Breast epithelium (tissue), 4 donors: ENCODE data around the gene NGF. TPM values are rescaled to one million over a fixed set of nuclear protein-coding genes. Genes with fewer than 3 reads are reported as not detected.
"Not testable (repeated sequence)": the region's sequence is repeated elsewhere in the genome, so short reads cannot be mapped to it uniquely, and the experiment has no call there.

Experiments
- DNase-seq, 2 donors: peaks; one replicate each; pipeline ENCODE4 v3.0.0-alpha.2; 2019; ENCODE audit warnings: low spot score in 2 of 2
- H3K27ac ChIP-seq, 2 donors: fragments of 200-600 bp; sonication (generic) in 1 of 2; one replicate each; pipeline ENCODE4 v1.5.1; 2016 to 2019; ENCODE audit warnings: mild to moderate bottlenecking in 1 of 2
- H3K27me3 ChIP-seq, 2 donors: fragments of 200-600 bp; sonication (generic) in 1 of 2; one replicate each; pipeline versions ENCODE4 v1.5.1 to v1.6.0; 2017 to 2019; ENCODE audit warnings: control low read depth in 1 of 2, mild to moderate bottlenecking in 1 of 2
- H3K36me3 ChIP-seq: fragments of 200-600 bp; one replicate; pipeline ENCODE4 v1.5.1; 2019
- H3K4me1 ChIP-seq, 2 donors: fragments of 200-600 bp; sonication (generic); one replicate each; pipeline ENCODE4 v1.5.1; 2016 to 2019; ENCODE audit warnings: control low read depth in 1 of 2
- H3K4me3 ChIP-seq, 3 donors: fragments of 200-600 bp; sonication (generic); 1 replicate in 2 of 3; 2 replicates in 1 of 3; pipeline ENCODE4 v1.5.1; 2016 to 2019; ENCODE audit warnings: mild to moderate bottlenecking in 3 of 3, moderate library complexity in 2 of 3
- H3K9me3 ChIP-seq, 2 donors: fragments of 200-600 bp; sonication (generic) in 1 of 2; one replicate each; pipeline ENCODE4 v1.5.1; 2016 to 2019; ENCODE audit warnings: control low read depth in 1 of 2
- CTCF ChIP-seq, 3 donors: fragments of 450-650 bp; IDR thresholded peaks; one replicate each; pipeline ENCODE4 v1.5.1; 2016 to 2017; ENCODE audit warnings: antibody characterized with exemption in 3 of 3, mild to moderate bottlenecking in 3 of 3, moderate library complexity in 3 of 3
- POLR2A ChIP-seq: fragments of 450-650 bp; IDR thresholded peaks from one replicate; pipeline ENCODE4 v1.6.1; 2016; ENCODE audit warnings: antibody characterized with exemption, mild to moderate bottlenecking, moderate library complexity
- POLR2AphosphoS5 ChIP-seq, 3 donors: sonication (generic); formaldehyde crosslinking; IDR thresholded peaks; one replicate each; pipeline ENCODE4 v1.6.1; 2017; ENCODE audit warnings: antibody characterized with exemption in 3 of 3
- intact Hi-C: fragments of 100-400 bp; cut with DNase I; formaldehyde crosslinking; loops from one replicate; pipeline ENCODE4 v1.15.1; 2023; ENCODE audit warnings: low total_unique reads
- total RNA-seq, 3 donors: library from RNA; depleted of rRNA; stranded (reverse); fragments of >200 nt; gene quantifications; one replicate each; pipeline ENCODE4 v1.1.0, GENCODE V29; 2016

Gene NGF
- total RNA-seq, 3 donors from 2014 or later: 0.64 to 7.2 (median 3.4) TPM

- Histone ChIP-seq H3K4me1 (peaks cover 0 to 5% of the 10 kb centered on the region in 2 donors), H3K36me3 (no peaks in the 10 kb centered on the region), H3K9me3 (no peaks in the 10 kb centered on the region), H3K27ac (peak overlapping the region; percentile 1 to 70), H3K4me3 (no peak overlapping the region), H3K27me3 (no peaks in the 10 kb centered on the region)
- DNase-seq: no peak
- intact Hi-C loops: no loop called here
- TF ChIP-seq CTCF (IDR thresholded peaks at IDR 0.05) (no peak), POLR2AphosphoS5 (IDR thresholded peaks at IDR 0.05) (no peak), POLR2A (no peak)
Observed at GRCh38 chr1:115314092-115314491, 24.0 kb downstream of the NGF start.

- intact Hi-C loops: no loop called here
- no peak for TF ChIP-seq CTCF (IDR thresholded peaks at IDR 0.05)
- no peak for TF ChIP-seq POLR2AphosphoS5 (IDR thresholded peaks at IDR 0.05)
- no peak for TF ChIP-seq POLR2A
- Histone ChIP-seq H3K27me3 (no peaks in the 10 kb centered on the region), H3K27ac (no peak overlapping the region), H3K4me1 (peaks cover 0 to 5% of the 10 kb centered on the region in 2 donors), H3K4me3 (no peak overlapping the region), H3K36me3 (no peaks in the 10 kb centered on the region), H3K9me3 (no peaks in the 10 kb centered on the region)
- DNase-seq: no peak
Observed at GRCh38 chr1:115313182-115313581, 24.9 kb downstream of the NGF start.

GRCh38 chr1:115312742-115313141 lies 25.3 kb downstream of the NGF start:
- DNase-seq: no peak
- Histone ChIP-seq H3K27me3 (no peaks in the 10 kb centered on the region), H3K36me3 (no peaks in the 10 kb centered on the region), H3K27ac (no peak overlapping the region), H3K4me3 (no peak overlapping the region), H3K9me3 (no peaks in the 10 kb centered on the region), H3K4me1 (peaks cover 0 to 5% of the 10 kb centered on the region in 2 donors)
- TF ChIP-seq POLR2A (no peak), POLR2AphosphoS5 (IDR thresholded peaks at IDR 0.05) (no peak), CTCF (IDR thresholded peaks at IDR 0.05) (no peak)
- intact Hi-C loops: no loop called here

GRCh38 chr1:115311474-115311989 lies 26.5 kb downstream of the NGF start:
- no peak for DNase-seq
- H3K4me3 ChIP-seq: no peak overlapping the region
- intact Hi-C loops: no loop called here
- no peaks in the 10 kb centered on the region for H3K27me3 ChIP-seq
- peaks cover 0 to 5% of the 10 kb centered on the region in 2 donors for H3K4me1 ChIP-seq
- H3K36me3 ChIP-seq: no peaks in the 10 kb centered on the region
- H3K9me3 ChIP-seq: no peaks in the 10 kb centered on the region
- TF ChIP-seq CTCF (IDR thresholded peaks at IDR 0.05) (no peak), POLR2A (no peak), POLR2AphosphoS5 (IDR thresholded peaks at IDR 0.05) (no peak)
- no peak overlapping the region for H3K27ac ChIP-seq

GRCh38 chr1:115310581-115311473 lies 27.2 kb downstream of the NGF start:
- Histone ChIP-seq H3K27ac (no peak overlapping the region), H3K4me3 (no peak overlapping the region), H3K9me3 (no peaks in the 10 kb centered on the region), H3K4me1 (peaks cover 0 to 5% of the 10 kb centered on the region in 2 donors), H3K36me3 (no peaks in the 10 kb centered on the region), H3K27me3 (no peaks in the 10 kb centered on the region)
- no peak for DNase-seq
- intact Hi-C loops: no loop called here
- TF ChIP-seq POLR2AphosphoS5 (IDR thresholded peaks at IDR 0.05) (no peak), CTCF (IDR thresholded peaks at IDR 0.05) (no peak), POLR2A (no peak)

GRCh38 chr1:115309504-115309903 lies 28.5 kb downstream of the NGF start:
- H3K4me3 ChIP-seq, H3K27me3 ChIP-seq, DNase-seq, intact Hi-C loops, H3K27ac ChIP-seq, H3K36me3 ChIP-seq, H3K9me3 ChIP-seq, H3K4me1 ChIP-seq: not testable (repeated sequence)
